Endodermal cell (in vitro differentiated cells): ENCODE measurements around the gene PGAM1. TPM values are rescaled to one million over a fixed set of nuclear protein-coding genes. Genes with fewer than 3 reads are reported as not detected.
A peak's percentile ranks its signal among the peaks of the same experiment; 100 is the strongest.

ENCODE experiments used
- DNase-seq: peaks from one replicate; pipeline ENCODE4 v3.0.0-alpha.2; 2017
- H3K27ac ChIP-seq: 2 replicates; pipeline ENCODE4 v1.5.1; 2013; ENCODE audit warnings: mild to moderate bottlenecking, low read depth, low read length, moderate library complexity
- H3K27me3 ChIP-seq: 2 replicates; pipeline ENCODE4 v1.6.1; 2013; ENCODE audit warnings: mild to moderate bottlenecking, low read length, moderate library complexity; ENCODE audit not compliant: insufficient read depth, control insufficient read depth, poor library complexity, severe bottlenecking
- H3K36me3 ChIP-seq: 2 replicates; pipeline ENCODE4 v1.7.0; 2013; ENCODE audit warnings: mild to moderate bottlenecking, low read length, moderate library complexity; ENCODE audit not compliant: control insufficient read depth, insufficient read depth
- H3K4me1 ChIP-seq: one replicate; pipeline ENCODE4 v1.7.0; 2013; ENCODE audit warnings: low read length; ENCODE audit not compliant: control insufficient read depth, insufficient read depth
- H3K4me3 ChIP-seq: 2 replicates; pipeline ENCODE4 v1.5.1; 2013; ENCODE audit warnings: mild to moderate bottlenecking, low read length, moderate library complexity
- H3K9ac ChIP-seq: 2 replicates; pipeline ENCODE4 v1.6.1; 2013; ENCODE audit warnings: mild to moderate bottlenecking, low read length, moderate library complexity; ENCODE audit not compliant: poor library complexity, severe bottlenecking; ENCODE audit errors: extremely low read depth
- H3K9me3 ChIP-seq: 2 replicates; pipeline ENCODE4 v1.6.1; 2013; ENCODE audit warnings: mild to moderate bottlenecking, low read length, moderate library complexity; ENCODE audit not compliant: control insufficient read depth
- H3K27ac Mint-ChIP-seq: 2 replicates; pipeline ENCODE4 v1.8.0; 2020; ENCODE audit warnings: mixed read lengths
- H3K27me3 Mint-ChIP-seq: 2 replicates; pipeline ENCODE4 v1.8.0; 2021; ENCODE audit warnings: mild to moderate bottlenecking, mixed read lengths; ENCODE audit not compliant: insufficient read depth
- H3K36me3 Mint-ChIP-seq: 2 replicates; pipeline ENCODE4 v1.8.0; 2020; ENCODE audit warnings: low read depth, mixed read lengths
- H3K4me1 Mint-ChIP-seq: 2 replicates; pipeline ENCODE4 v1.8.0; 2020; ENCODE audit warnings: mixed read lengths
- H3K4me3 Mint-ChIP-seq: 2 replicates; pipeline ENCODE4 v1.8.0; 2020; ENCODE audit warnings: mild to moderate bottlenecking, moderate library complexity, mixed read lengths
- H3K9me3 Mint-ChIP-seq: 2 replicates; pipeline ENCODE4 v1.8.0; 2020; ENCODE audit warnings: mild to moderate bottlenecking, mixed read lengths
- CTCF ChIP-seq: fragments of 200-600 bp; sonication (generic); conservative IDR thresholded peaks from 2 replicates; pipeline ENCODE4 v1.5.0; 2021; ENCODE audit warnings: antibody characterized with exemption, mild to moderate bottlenecking
- WGBS, 2 experiments: methylation state at CpG; one replicate each; pipeline versions ENCODE4 v1.1.5 to v1.1.7; 2013; ENCODE audit warnings: missing lambda C conversion rate in 2 of 2, mixed read lengths in 1 of 2; ENCODE audit not compliant: insufficient coverage in 1 of 2, insufficient read length in 1 of 2; 5-methylcytosine and 5-hydroxymethylcytosine counted together
- long read RNA-seq, 4 experiments: library from polyadenylated mRNA in 2 of 4; library from RNA in 1 of 4; library from capped mRNA in 1 of 4; stranded (forward) in 3 of 4; unstranded in 1 of 4; transcript quantifications; one replicate each; pipeline ENCODE4 v2.0.0, GENCODE V29; 2020 to 2021; ENCODE audit warnings: inconsistent platforms in 1 of 4
- polyA plus RNA-seq, 2 experiments: library from polyadenylated mRNA; stranded (reverse); fragments of 50-300 nt; gene quantifications; one replicate each; pipeline ENCODE4 v1.2.3, GENCODE V29; 2013
- total RNA-seq, 2 donors: library from RNA; stranded (reverse); fragmentation: NEBNext Ultra II Directional in 1 of 2; extraction: Animal tissue kit (Norgen Biotek cat#: 25700) in 1 of 2; gene quantifications; 2 replicates in 1 of 2; 3 replicates in 1 of 2; pipeline ENCODE4 v1.2.1, GENCODE V29; 2021

PGAM1 gene
- total RNA-seq = 100 to 1,000 TPM; 490 to 499 TPM
- 541 TPM for polyA plus RNA-seq (2013, experiment 1 of 2)
- 508 TPM for polyA plus RNA-seq (2013, experiment 2 of 2)
- long read RNA-seq, experiment 1, transcript PGAM1-201 (4 exons, 1,830 nt) = major isoform, 317 of 423 reads
- long read RNA-seq, experiment 1, partial matches to known transcripts = 91 of 423 reads
- long read RNA-seq, experiment 1, other reads (novel, unspliced or antisense) = 13 of 423 reads
- long read RNA-seq, experiment 2, transcript PGAM1-202 (4 exons, 1,187 nt) = minor isoform, 7 of 448 reads
- long read RNA-seq, experiment 2, transcript PGAM1-201 (4 exons, 1,830 nt) = major isoform, 422 of 448 reads
- long read RNA-seq, experiment 2, partial matches to known transcripts = 12 of 448 reads
- long read RNA-seq, experiment 2, other reads (novel, unspliced or antisense) = 7 of 448 reads
- long read RNA-seq, experiment 3, transcript PGAM1-201 (4 exons, 1,830 nt) = major isoform, 4,561 of 4,648 reads
- long read RNA-seq, experiment 3, transcript PGAM1-202 (4 exons, 1,187 nt) = minor isoform, 28 of 4,648 reads
- long read RNA-seq, experiment 3, partial matches to known transcripts = 41 of 4,648 reads
- long read RNA-seq, experiment 3, other reads (novel, unspliced or antisense) = 18 of 4,648 reads
- long read RNA-seq, experiment 4, transcript PGAM1-202 (4 exons, 1,187 nt) = minor isoform, 8 of 729 reads
- long read RNA-seq, experiment 4, transcript PGAM1-201 (4 exons, 1,830 nt) = major isoform, 712 of 729 reads
- long read RNA-seq, experiment 4, partial matches to known transcripts = 6 of 729 reads
- long read RNA-seq, experiment 4, other reads (novel, unspliced or antisense) = 3 of 729 reads

GRCh38 chr10:97425964-97426775, at the start of gene PGAM1:
Gene PGAM1, plus strand, starts transcription at chr10:97426191. Its CDS starts 117 bp downstream, at chr10:97426308.
- H3K9me3 Mint-ChIP-seq = no peaks in the 10 kb centered on the region
- Histone ChIP-seq H3K9me3 (no peaks in the 10 kb centered on the region), H3K9ac (peak within 1 kb of the TSS; percentile 96), H3K27ac (peak within 1 kb of the TSS; percentile 89), H3K4me1 (peaks cover 4% of the 10 kb centered on the region), H3K36me3 (peaks cover 39% of the 10 kb centered on the region), H3K27me3 (no peaks in the 10 kb centered on the region), H3K4me3 (peak within 1 kb of the TSS; percentile 91)
- H3K27me3 Mint-ChIP-seq = no peaks in the 10 kb centered on the region
- peaks cover 11% of the 10 kb centered on the region for H3K4me1 Mint-ChIP-seq
- peak; percentile 75 for TF ChIP-seq CTCF
- peak within 1 kb of the TSS; percentile 94 for H3K4me3 Mint-ChIP-seq
- DNase-seq = peak; percentile 98
- H3K36me3 Mint-ChIP-seq = peaks cover 34% of the 10 kb centered on the region
- H3K27ac Mint-ChIP-seq = peak within 1 kb of the TSS; percentile 96
- WGBS, 2 experiments = 0% methylated on average over 19 to 83 of the region's 90 CpGs

- Mint-ChIP-seq H3K36me3 (peaks cover 43% of the 10 kb centered on the region), H3K9me3 (no peaks in the 10 kb centered on the region), H3K27me3 (no peaks in the 10 kb centered on the region), H3K4me3 (no peak overlapping the region), H3K27ac (no peak overlapping the region), H3K4me1 (no peaks in the 10 kb centered on the region)
- 81 to 95% methylated on average over 5 to 6 of the region's 6 CpGs for WGBS, 2 experiments
- no peak for DNase-seq
- Histone ChIP-seq H3K9ac (no peak overlapping the region), H3K9me3 (no peaks in the 10 kb centered on the region), H3K27me3 (no peaks in the 10 kb centered on the region), H3K4me1 (no peaks in the 10 kb centered on the region), H3K27ac (no peak overlapping the region), H3K36me3 (peaks cover 50% of the 10 kb centered on the region), H3K4me3 (no peak overlapping the region)
- TF ChIP-seq CTCF = no peak
Measured at GRCh38 chr10:97376413-97376812, 49.6 kb upstream of the PGAM1 start.
